SJSA1 (cell line): ENCODE results near the gene AMN. TPM values are rescaled to one million over a fixed set of nuclear protein-coding genes. Genes with fewer than 3 reads are reported as not detected.

Source experiments
- DNase-seq, 2 experiments: peaks; one replicate each; pipeline ENCODE4 v3.0.0-alpha.2; 2015 to 2020; ENCODE audit warnings: low spot score in 2 of 2, low read depth in 1 of 2
- H3K27ac ChIP-seq: fragments of 250-450 bp; sonication (Bioruptor Pico); 2 replicates; pipeline ENCODE4 v1.5.1; 2020; ENCODE audit warnings: mild to moderate bottlenecking, moderate library complexity
- H3K27me3 ChIP-seq: fragments of 250-450 bp; sonication (Bioruptor Pico); replicated peaks from 2 replicates; pipeline ENCODE4 v1.5.1; 2020; ENCODE audit warnings: mild to moderate bottlenecking, moderate library complexity
- H3K36me3 ChIP-seq: fragments of 250-450 bp; sonication (Bioruptor Pico); 2 replicates; pipeline ENCODE4 v1.5.1; 2020; ENCODE audit warnings: mild to moderate bottlenecking
- H3K4me1 ChIP-seq: fragments of 250-450 bp; sonication (Bioruptor Pico); replicated peaks from 2 replicates; pipeline ENCODE4 v1.6.1; 2021; ENCODE audit warnings: mild to moderate bottlenecking
- H3K4me3 ChIP-seq: fragments of 250-450 bp; sonication (Bioruptor Pico); 2 replicates; pipeline ENCODE4 v1.5.1; 2020; ENCODE audit warnings: mild to moderate bottlenecking
- H3K9me3 ChIP-seq: fragments of 250-450 bp; sonication (Bioruptor Pico); replicated peaks from 2 replicates; pipeline ENCODE4 v1.5.1; 2020; ENCODE audit warnings: mild to moderate bottlenecking
- total RNA-seq: library from RNA; depleted of rRNA; stranded (reverse); fragments of >200 nt; shearing (Covaris generic); gene quantifications from 2 replicates; pipeline ENCODE4 v1.2.3, GENCODE V29; 2014; rRNA removed

The AMN gene
- total RNA-seq, 1 experiment from 2014 or later = not detected

DNA sequence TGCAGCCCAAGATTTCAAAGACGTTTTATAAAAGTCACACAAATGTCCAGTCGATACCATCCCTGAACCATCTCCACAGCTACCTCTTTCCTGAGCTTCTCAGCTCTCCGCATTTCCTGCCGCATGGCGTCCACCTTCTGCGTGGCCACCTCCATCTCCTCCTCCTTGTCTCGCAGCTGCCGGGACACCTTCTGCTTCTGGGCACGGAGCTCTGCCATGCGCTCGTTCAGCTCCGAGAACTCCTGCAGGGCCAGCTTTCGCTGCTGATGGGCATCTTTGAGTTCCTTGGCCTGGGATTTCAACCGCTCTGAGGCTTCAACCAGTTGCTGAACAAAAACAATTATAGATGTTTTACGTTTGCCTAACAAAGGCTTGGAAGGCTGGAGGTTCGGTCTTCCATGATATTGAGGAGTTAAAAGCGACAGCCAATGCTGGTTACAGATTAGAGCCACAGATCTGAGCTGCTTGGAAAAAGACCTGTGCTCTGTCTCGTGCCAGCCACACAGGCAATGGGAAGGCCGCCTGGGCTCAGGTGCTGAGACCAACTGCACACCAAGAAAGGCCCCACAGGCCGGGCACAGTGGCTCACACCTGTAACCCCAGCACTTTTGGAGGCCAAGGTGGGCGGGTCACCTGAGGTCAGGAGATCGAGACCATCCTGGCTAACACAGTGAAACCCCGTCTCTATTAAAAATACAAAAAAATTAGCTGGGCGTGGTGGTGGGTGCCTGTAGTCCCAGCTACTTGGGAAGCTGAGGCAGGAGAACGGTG, 49.6 kb downstream of the AMN start:
- Histone ChIP-seq H3K36me3 (peaks cover 86% of the 10 kb centered on the region), H3K4me3 (no peak overlapping the region)

DNA sequence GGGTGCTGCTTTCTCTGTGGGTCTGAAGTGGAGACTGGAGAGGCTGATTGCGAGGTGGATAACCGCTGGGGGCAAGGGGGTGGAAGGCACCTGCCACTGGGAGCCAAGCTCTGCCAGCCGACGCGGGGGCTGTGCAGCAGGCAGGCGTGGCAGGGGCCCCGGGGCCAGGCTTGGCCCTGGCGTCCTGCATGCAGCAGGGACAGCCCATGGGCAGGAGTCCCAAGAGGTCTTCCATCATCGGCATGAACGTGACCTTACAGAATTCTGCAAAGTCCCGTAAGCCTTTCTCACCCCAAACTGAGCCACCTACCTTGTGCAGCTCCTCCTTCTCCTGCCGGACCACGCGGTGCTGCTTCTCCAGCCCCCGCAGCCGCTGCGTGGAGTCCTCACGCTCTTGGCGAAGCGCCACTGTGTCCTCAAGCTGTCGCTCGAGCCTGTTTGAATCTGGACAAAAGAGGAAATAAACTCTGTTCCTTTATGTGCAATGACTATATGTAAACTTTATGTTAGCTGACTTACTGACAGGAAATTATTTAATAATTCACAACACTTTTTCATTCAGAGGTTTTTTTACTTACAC, 51.3 kb downstream of the AMN start:
- H3K4me1 ChIP-seq = no peaks in the 10 kb centered on the region
- DNase-seq = no peak
- H3K36me3 ChIP-seq = peaks cover 86% of the 10 kb centered on the region

More for the DNA sequence above, 49.6 kb downstream of the AMN start:
- no peak for DNase-seq
- H3K9me3 ChIP-seq = no peaks in the 10 kb centered on the region
- H3K27ac ChIP-seq = no peak overlapping the region
- H3K4me1 ChIP-seq = no peaks in the 10 kb centered on the region
- H3K27me3 ChIP-seq = no peaks in the 10 kb centered on the region

DNA sequence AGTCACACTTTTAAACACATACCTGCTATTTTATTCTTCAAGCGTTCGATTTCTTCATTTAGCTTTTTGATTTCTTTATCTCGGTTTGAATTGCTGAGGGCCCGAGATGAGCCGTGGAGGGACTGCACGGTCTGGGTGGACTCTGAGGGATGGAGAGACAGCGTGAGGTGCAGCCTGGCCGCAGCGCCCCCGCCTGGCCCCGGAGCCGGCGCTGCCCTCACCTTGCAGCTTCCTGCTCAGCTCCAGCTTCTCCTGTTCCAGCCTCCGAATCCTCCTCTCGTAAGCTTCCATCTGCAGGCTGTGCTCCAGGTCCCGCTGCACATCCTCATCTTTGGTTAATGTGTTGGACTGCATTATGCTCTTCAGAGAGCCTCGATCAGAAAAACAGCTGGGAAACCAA, 53.2 kb downstream of the AMN start:
- no peak overlapping the region for H3K27ac ChIP-seq
- no peaks in the 10 kb centered on the region for H3K27me3 ChIP-seq
- H3K4me1 ChIP-seq = no peaks in the 10 kb centered on the region
- peaks cover 85% of the 10 kb centered on the region for H3K36me3 ChIP-seq
- H3K4me3 ChIP-seq = no peak overlapping the region
- no peaks in the 10 kb centered on the region for H3K9me3 ChIP-seq
- no peak for DNase-seq

More for the DNA sequence above, 51.3 kb downstream of the AMN start:
- H3K27me3 ChIP-seq = no peaks in the 10 kb centered on the region
- H3K4me3 ChIP-seq = no peak overlapping the region
- H3K27ac ChIP-seq = no peak overlapping the region
- no peaks in the 10 kb centered on the region for H3K9me3 ChIP-seq

DNA sequence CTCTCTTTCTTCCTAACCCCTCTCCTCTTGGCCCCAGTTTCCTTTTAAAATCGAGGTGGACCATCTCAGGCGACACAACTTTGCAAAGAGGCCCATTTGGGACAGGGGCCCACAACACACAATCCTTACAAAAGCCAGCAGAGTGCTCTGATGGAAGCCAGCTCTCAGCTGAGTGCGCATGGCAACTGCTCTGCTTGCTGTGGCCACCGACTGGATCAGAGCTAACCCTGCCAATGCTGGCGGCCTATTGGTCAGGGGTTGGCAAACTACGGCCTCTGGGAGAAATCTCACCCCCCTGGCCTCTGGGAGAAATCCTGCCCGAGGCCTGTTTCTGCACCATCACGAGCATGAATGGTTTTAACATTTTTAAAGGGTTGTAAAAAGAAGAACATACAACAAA, 55.0 kb downstream of the AMN start:
- Histone ChIP-seq H3K27ac (no peak overlapping the region), H3K27me3 (no peaks in the 10 kb centered on the region), H3K4me3 (no peak overlapping the region), H3K9me3 (no peaks in the 10 kb centered on the region), H3K4me1 (no peaks in the 10 kb centered on the region), H3K36me3 (peaks cover 84% of the 10 kb centered on the region)
- DNase-seq = no peak

DNA sequence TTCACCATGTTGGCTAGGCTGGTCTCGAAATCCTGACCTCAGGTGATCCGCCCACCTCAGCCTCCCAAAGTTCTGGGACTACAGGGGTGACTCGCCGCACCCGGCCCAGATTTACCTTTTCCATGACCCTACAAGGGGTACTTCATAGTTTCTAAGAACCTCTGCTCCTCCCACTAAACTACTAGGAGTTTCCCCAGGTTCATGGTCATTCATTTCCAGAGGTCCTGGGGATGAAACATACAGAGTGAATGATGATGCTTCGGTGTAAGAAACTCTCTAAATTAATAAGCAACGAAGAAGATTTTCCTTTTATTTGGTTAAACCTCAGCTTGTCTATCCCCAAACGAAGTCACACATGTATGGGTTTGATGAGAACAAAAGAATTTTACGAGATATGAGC, 56.9 kb downstream of the AMN start:
- Histone ChIP-seq H3K27me3 (no peaks in the 10 kb centered on the region), H3K4me1 (no peaks in the 10 kb centered on the region), H3K36me3 (peaks cover 86% of the 10 kb centered on the region), H3K9me3 (no peaks in the 10 kb centered on the region), H3K4me3 (no peak overlapping the region), H3K27ac (no peak overlapping the region)
- DNase-seq = no peak

- Histone ChIP-seq H3K27ac (no peak overlapping the region), H3K36me3 (peaks cover 86% of the 10 kb centered on the region), H3K4me3 (no peak overlapping the region), H3K9me3 (no peaks in the 10 kb centered on the region), H3K27me3 (no peaks in the 10 kb centered on the region), H3K4me1 (no peaks in the 10 kb centered on the region)
- no peak for DNase-seq
Observed at GRCh38 chr14:102980409-102980810, 57.9 kb downstream of the AMN start.

Other genes with a start within 250 kb of the AMN start
- gene TRAF3, start 145.2 kb upstream of the AMN start, total RNA-seq = 19.0 and 24.2 TPM in 2 replicates
- 53.4 and 56.5 TPM in 2 replicates for gene CDC42BPB, start 134.9 kb downstream of the AMN start, total RNA-seq
- 0.82 TPM in 1 of 2 replicates, not detected in the other for gene LBHD2, start 161.5 kb downstream of the AMN start, total RNA-seq
- 0.50 TPM in 1 of 2 replicates, not detected in the other for gene EXOC3L4, start 172.1 kb downstream of the AMN start, total RNA-seq
- 28.4 and 43.0 TPM in 2 replicates for gene TNFAIP2, start 200.8 kb downstream of the AMN start, total RNA-seq